ENCODE data around the gene POLR1D.
A peak's percentile ranks its signal among the peaks of the same experiment; 100 is the strongest.

POLR1D gene

DNA sequence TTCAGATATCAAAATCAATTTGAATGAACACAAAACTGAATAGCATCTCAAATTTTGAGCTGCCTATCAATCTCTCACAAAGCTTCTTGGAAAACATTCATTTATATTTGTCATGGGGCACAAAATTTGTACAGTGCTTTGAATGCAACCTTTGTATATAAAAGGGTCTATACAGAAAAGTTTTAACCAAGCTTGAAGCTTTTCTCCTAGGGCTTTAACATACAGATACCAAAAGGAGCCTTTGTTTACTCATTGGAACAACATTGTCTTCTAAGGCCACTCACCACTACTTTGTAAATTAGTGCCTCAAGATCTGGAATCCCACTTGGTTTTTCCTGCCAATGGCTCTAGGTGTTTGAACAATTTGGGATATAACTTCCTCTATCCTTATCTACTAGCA, 22.6 kb upstream of the POLR1D start:
- Histone ChIP-seq H3K4me3 (ENCODE audit: low read depth, low read length) (no peak overlapping the region), H3K36me3 (ENCODE audit: control insufficient read depth, insufficient read depth, low read length) (no peaks in the 10 kb centered on the region), H3K9me3 (ENCODE audit: control insufficient read depth, insufficient read depth, low read length) (no peaks in the 10 kb centered on the region), H3K27me3 (ENCODE audit: control insufficient read depth, insufficient read depth, low read length) (no peaks in the 10 kb centered on the region), H3K4me1 (ENCODE audit: control insufficient read depth, insufficient read depth, low read length) (peaks cover 6% of the 10 kb centered on the region), H3K9ac (ENCODE audit: low read depth, low read length) (no peak overlapping the region)

GRCh38 chr13:27599845-27600553, 21.7 kb upstream of the POLR1D start:
- Histone ChIP-seq H3K27me3 (ENCODE audit: control insufficient read depth, insufficient read depth, low read length) (no peaks in the 10 kb centered on the region), H3K4me3 (ENCODE audit: low read depth, low read length) (no peak overlapping the region), H3K9ac (ENCODE audit: low read depth, low read length) (no peak overlapping the region), H3K36me3 (ENCODE audit: control insufficient read depth, insufficient read depth, low read length) (no peaks in the 10 kb centered on the region), H3K9me3 (ENCODE audit: control insufficient read depth, insufficient read depth, low read length) (no peaks in the 10 kb centered on the region), H3K4me1 (ENCODE audit: control insufficient read depth, insufficient read depth, low read length) (peaks cover 9% of the 10 kb centered on the region)

DNA sequence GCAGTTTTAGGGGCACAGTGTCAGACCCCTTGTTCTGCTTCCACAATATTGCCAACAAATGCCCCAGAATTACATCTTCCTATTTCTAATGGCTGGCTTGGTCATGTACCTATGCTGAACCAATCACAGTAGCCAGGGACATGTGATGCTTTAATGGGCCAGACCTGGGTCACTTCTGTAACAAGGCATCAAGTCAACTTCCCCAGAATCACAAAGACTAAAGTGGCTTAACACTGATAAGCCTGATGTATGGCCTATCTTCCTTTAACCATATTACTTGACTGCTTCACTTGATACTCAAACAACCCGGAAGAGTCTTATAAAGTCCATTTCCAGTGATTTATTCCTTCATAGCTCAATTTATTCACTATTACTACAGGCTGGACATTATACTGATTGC, 21.0 kb upstream of the POLR1D start:
- Histone ChIP-seq H3K9me3 (ENCODE audit: control insufficient read depth, insufficient read depth, low read length) (no peaks in the 10 kb centered on the region), H3K4me3 (ENCODE audit: low read depth, low read length) (no peak overlapping the region), H3K36me3 (ENCODE audit: control insufficient read depth, insufficient read depth, low read length) (no peaks in the 10 kb centered on the region), H3K27me3 (ENCODE audit: control insufficient read depth, insufficient read depth, low read length) (no peaks in the 10 kb centered on the region), H3K4me1 (ENCODE audit: control insufficient read depth, insufficient read depth, low read length) (peaks cover 9% of the 10 kb centered on the region), H3K9ac (ENCODE audit: low read depth, low read length) (no peak overlapping the region)

DNA sequence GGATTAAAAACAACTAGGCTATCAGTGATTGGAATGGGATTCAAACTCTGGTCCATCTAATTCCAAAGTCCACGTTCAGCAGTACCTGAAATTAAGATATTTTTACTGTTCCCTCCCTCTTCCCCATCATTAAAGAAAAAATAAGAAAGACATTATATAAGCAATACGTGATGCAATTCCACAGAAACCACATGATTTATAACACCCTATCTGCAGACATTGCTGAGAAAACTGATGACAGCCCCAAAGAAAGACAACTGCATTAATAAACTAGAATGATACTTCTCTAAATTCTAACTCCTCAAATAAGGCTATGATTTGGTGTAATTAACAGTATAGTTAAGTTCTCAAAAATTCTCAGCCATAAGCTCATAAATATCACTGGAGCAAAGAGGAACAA, 20.5 kb upstream of the POLR1D start:
- Histone ChIP-seq H3K27me3 (ENCODE audit: control insufficient read depth, insufficient read depth, low read length) (no peaks in the 10 kb centered on the region), H3K9ac (ENCODE audit: low read depth, low read length) (no peak overlapping the region), H3K4me3 (ENCODE audit: low read depth, low read length) (no peak overlapping the region), H3K36me3 (ENCODE audit: control insufficient read depth, insufficient read depth, low read length) (no peaks in the 10 kb centered on the region), H3K9me3 (ENCODE audit: control insufficient read depth, insufficient read depth, low read length) (no peaks in the 10 kb centered on the region), H3K4me1 (ENCODE audit: control insufficient read depth, insufficient read depth, low read length) (peaks cover 9% of the 10 kb centered on the region)

- Histone ChIP-seq H3K4me3 (ENCODE audit: low read depth, low read length) (no peak overlapping the region), H3K9me3 (ENCODE audit: control insufficient read depth, insufficient read depth, low read length) (no peaks in the 10 kb centered on the region), H3K27me3 (ENCODE audit: control insufficient read depth, insufficient read depth, low read length) (no peaks in the 10 kb centered on the region), H3K36me3 (ENCODE audit: control insufficient read depth, insufficient read depth, low read length) (no peaks in the 10 kb centered on the region), H3K9ac (ENCODE audit: low read depth, low read length) (no peak overlapping the region), H3K4me1 (ENCODE audit: control insufficient read depth, insufficient read depth, low read length) (peaks cover 9% of the 10 kb centered on the region)
Measured at GRCh38 chr13:27601803-27602202, 19.9 kb upstream of the POLR1D start.

DNA sequence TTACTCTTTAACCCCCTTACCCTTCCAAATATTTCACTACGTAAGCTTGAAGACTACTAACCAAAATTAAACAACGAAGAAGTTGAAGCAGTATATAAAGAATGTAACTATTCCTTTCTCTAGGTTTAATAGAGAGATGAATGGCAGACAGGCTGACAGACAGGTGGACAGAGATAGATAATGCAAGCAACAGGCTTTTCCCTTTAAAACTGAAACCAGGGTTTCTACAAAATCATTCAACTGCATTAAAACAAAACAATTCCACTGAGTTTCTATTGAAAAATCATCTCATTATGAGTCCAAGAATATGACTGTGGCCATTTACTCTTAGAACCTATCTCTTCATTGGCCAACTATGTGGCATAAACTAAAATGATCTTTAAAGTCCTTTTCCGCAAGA, 16.6 kb upstream of the POLR1D start:
- H3K4me1 ChIP-seq (ENCODE audit: control insufficient read depth, insufficient read depth, low read length) = peaks cover 10% of the 10 kb centered on the region
- no peak overlapping the region for H3K4me3 ChIP-seq (ENCODE audit: low read depth, low read length)
- no peaks in the 10 kb centered on the region for H3K9me3 ChIP-seq (ENCODE audit: control insufficient read depth, insufficient read depth, low read length)
- H3K9ac ChIP-seq (ENCODE audit: low read depth, low read length) = no peak overlapping the region
- no peaks in the 10 kb centered on the region for H3K27me3 ChIP-seq (ENCODE audit: control insufficient read depth, insufficient read depth, low read length)
- H3K36me3 ChIP-seq (ENCODE audit: control insufficient read depth, insufficient read depth, low read length) = no peaks in the 10 kb centered on the region

GRCh38 chr13:27605610-27606200, 16.0 kb upstream of the POLR1D start:
- H3K27me3 ChIP-seq (ENCODE audit: control insufficient read depth, insufficient read depth, low read length) = no peaks in the 10 kb centered on the region
- H3K36me3 ChIP-seq (ENCODE audit: control insufficient read depth, insufficient read depth, low read length) = no peaks in the 10 kb centered on the region
- no peaks in the 10 kb centered on the region for H3K9me3 ChIP-seq (ENCODE audit: control insufficient read depth, insufficient read depth, low read length)
- H3K9ac ChIP-seq (ENCODE audit: low read depth, low read length) = no peak overlapping the region
- peaks cover 8% of the 10 kb centered on the region for H3K4me1 ChIP-seq (ENCODE audit: control insufficient read depth, insufficient read depth, low read length)
- H3K4me3 ChIP-seq (ENCODE audit: low read depth, low read length) = no peak overlapping the region

DNA sequence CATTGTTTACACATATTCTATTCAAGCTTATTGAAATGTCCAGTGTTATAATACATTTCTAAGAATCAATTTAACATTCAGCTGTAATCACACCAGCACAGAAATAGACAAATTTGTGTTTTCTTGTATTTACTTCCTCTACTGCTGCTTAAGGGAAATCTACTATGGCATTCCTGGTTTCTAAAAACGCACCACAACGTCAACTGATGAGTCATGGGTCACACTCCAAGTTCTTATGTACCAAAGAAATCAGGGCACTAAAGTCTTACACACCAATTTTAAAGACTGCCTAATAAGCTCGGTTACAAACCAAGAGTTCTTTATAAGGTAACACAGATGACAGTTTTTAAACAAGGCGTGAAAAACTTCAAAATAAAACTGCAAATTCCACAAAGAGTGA, 14.6 kb upstream of the POLR1D start:
- Histone ChIP-seq H3K9me3 (ENCODE audit: control insufficient read depth, insufficient read depth, low read length) (no peaks in the 10 kb centered on the region), H3K4me1 (ENCODE audit: control insufficient read depth, insufficient read depth, low read length) (peaks cover 8% of the 10 kb centered on the region), H3K9ac (ENCODE audit: low read depth, low read length) (no peak overlapping the region), H3K36me3 (ENCODE audit: control insufficient read depth, insufficient read depth, low read length) (no peaks in the 10 kb centered on the region), H3K4me3 (ENCODE audit: low read depth, low read length) (no peak overlapping the region), H3K27me3 (ENCODE audit: control insufficient read depth, insufficient read depth, low read length) (no peaks in the 10 kb centered on the region)

- Histone ChIP-seq H3K4me3 (ENCODE audit: low read depth, low read length) (no peak overlapping the region), H3K9me3 (ENCODE audit: control insufficient read depth, insufficient read depth, low read length) (no peaks in the 10 kb centered on the region), H3K27me3 (ENCODE audit: control insufficient read depth, insufficient read depth, low read length) (no peaks in the 10 kb centered on the region), H3K36me3 (ENCODE audit: control insufficient read depth, insufficient read depth, low read length) (no peaks in the 10 kb centered on the region), H3K4me1 (ENCODE audit: control insufficient read depth, insufficient read depth, low read length) (peaks cover 13% of the 10 kb centered on the region), H3K9ac (ENCODE audit: low read depth, low read length) (no peak overlapping the region)
Measured at GRCh38 chr13:27613628-27614027, 8.1 kb upstream of the POLR1D start.

DNA sequence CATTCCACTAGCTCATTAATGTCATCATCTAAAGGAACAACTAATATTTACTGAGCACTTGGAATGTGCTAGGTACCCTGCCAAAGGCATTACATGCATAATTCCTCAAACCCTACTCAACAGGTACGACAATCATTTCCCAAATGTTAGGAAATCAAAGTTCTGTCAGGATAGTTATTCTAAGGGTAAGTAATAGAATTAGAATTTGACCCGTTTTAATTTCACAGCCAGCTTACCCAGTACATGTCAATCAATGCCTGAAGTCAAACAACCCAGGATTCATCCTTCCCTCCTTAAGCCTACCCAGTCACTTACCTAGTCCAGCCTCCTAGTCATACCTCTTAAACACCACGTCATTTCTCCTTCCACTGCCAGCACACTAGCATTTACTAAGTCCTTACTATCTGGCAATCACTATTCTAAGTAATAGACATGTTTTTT, 3.8 kb upstream of the POLR1D start:
- Histone ChIP-seq H3K4me1 (ENCODE audit: control insufficient read depth, insufficient read depth, low read length) (peaks cover 15% of the 10 kb centered on the region), H3K9me3 (ENCODE audit: control insufficient read depth, insufficient read depth, low read length) (no peaks in the 10 kb centered on the region), H3K27me3 (ENCODE audit: control insufficient read depth, insufficient read depth, low read length) (no peaks in the 10 kb centered on the region), H3K4me3 (ENCODE audit: low read depth, low read length) (no peak overlapping the region), H3K36me3 (ENCODE audit: control insufficient read depth, insufficient read depth, low read length) (no peaks in the 10 kb centered on the region), H3K9ac (ENCODE audit: low read depth, low read length) (no peak overlapping the region)

DNA sequence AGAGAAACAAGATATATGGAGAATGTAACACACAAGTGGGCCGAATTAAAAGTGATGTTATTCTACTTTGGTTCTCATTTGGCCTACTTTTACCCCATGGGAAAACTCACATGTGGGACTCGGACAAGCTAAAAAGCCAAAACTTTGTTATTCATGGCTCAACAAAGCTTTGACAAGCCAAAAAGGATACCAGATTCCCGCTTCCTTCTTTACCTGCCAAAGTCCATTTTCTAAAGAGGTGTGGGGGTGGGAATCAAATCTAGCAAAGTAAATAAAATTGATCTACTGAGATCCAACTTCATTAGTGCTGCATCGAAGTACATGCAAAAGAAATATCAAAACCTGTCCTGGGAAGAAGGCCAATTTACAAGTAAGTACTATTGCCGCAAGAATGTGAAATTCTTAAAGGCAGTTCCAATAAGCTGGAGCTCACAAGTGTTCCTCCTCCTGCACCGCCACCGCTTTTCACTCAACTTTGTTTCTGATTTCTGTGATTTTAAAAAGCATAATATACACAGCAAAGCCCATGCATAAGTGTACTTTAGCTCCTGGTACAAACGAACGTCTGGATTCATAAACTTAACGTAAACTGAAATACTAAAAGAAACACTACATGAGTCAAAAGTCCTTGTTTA, 2.5 kb upstream of the POLR1D start:
- H3K9ac ChIP-seq (ENCODE audit: low read depth, low read length) = peak overlapping the region; percentile 76
- H3K4me3 ChIP-seq (ENCODE audit: low read depth, low read length) = peak overlapping the region; percentile 76
- peaks cover 5% of the 10 kb centered on the region for H3K36me3 ChIP-seq (ENCODE audit: control insufficient read depth, insufficient read depth, low read length)
- H3K27me3 ChIP-seq (ENCODE audit: control insufficient read depth, insufficient read depth, low read length) = no peaks in the 10 kb centered on the region
- peaks cover 15% of the 10 kb centered on the region for H3K4me1 ChIP-seq (ENCODE audit: control insufficient read depth, insufficient read depth, low read length)
- no peaks in the 10 kb centered on the region for H3K9me3 ChIP-seq (ENCODE audit: control insufficient read depth, insufficient read depth, low read length)
